ENCODE data around the gene TEAD1. TPM values are rescaled to one million over a fixed set of nuclear protein-coding genes. Genes with fewer than 3 reads are reported as not detected.

TEAD1 gene
- polyA plus RNA-seq, 1 donor (not counting 4 experiments of a cell fraction or from before 2014, with no cell fraction given) = 32.7 TPM

- no peaks in the 10 kb centered on the region for H4K20me1 ChIP-seq (ENCODE audit: control insufficient read depth, extremely low read depth, insufficient read depth, low read length)
- dilution Hi-C loops (cut with MboI; ENCODE audit: extremely low pct_ligation_motif_present, low sequenced_read_pairs) = no loop called here
- DNase-seq (ENCODE audit: low read depth, low spot score) (no peak), FAIRE-seq (no peak)
- no peaks in the 10 kb centered on the region for H3K27me3 ChIP-seq (ENCODE audit: control insufficient read depth, extremely low read depth, insufficient read depth, low read length)
- H3K9me1 ChIP-seq (ENCODE audit: control insufficient read depth, extremely low read depth, insufficient read depth, low read length) = peaks cover 6% of the 10 kb centered on the region
- no peak overlapping the region for H3K4me3 ChIP-seq (ENCODE audit: control insufficient read depth in 2 of 3, extremely low read depth in 1 of 3, insufficient read depth in 2 of 3, low read depth in 1 of 3, low read length in 3 of 3)
- no peak overlapping the region for H3K27ac ChIP-seq (ENCODE audit: control insufficient read depth, insufficient read depth, low read length)
- no peak overlapping the region for H3K4me2 ChIP-seq (ENCODE audit: control insufficient read depth, extremely low read depth, insufficient read depth, low read depth, low read length)
- H3K36me3 ChIP-seq (ENCODE audit: control insufficient read depth in 2 of 2, extremely low read depth in 1 of 2, insufficient read depth in 2 of 2, low read length in 2 of 2) = peaks cover 0 to 4% of the 10 kb centered on the region in 2 experiments
- no peaks in the 10 kb centered on the region for H3K9me3 ChIP-seq (ENCODE audit: control insufficient read depth, low read depth, low read length)
- peaks cover 26% of the 10 kb centered on the region for H3K4me1 ChIP-seq (ENCODE audit: control insufficient read depth, extremely low read depth, insufficient read depth, low read length)
- TF ChIP-seq CTCF (optimal IDR thresholded peaks at IDR 0.05 in 1 of 3, IDR thresholded peaks at IDR 0.05 in 1 of 3, conservative IDR thresholded peaks at IDR 0.05 in 1 of 3; ENCODE audit: extremely low read depth in 1 of 3, insufficient read depth in 2 of 3, low read length in 3 of 3) = no peak
- TF ChIP-seq EZH2 (IDR thresholded peaks at IDR 0.05; ENCODE audit: low read length) = no peak
- H2AFZ ChIP-seq (ENCODE audit: control insufficient read depth, low read length) = no peak overlapping the region
- H3K9ac ChIP-seq (ENCODE audit: control insufficient read depth, extremely low read depth, insufficient read depth, low read length) = no peak overlapping the region
- peaks cover 79% of the 10 kb centered on the region for H3K79me2 ChIP-seq (ENCODE audit: control insufficient read depth, insufficient read depth, low read length)
Measured at GRCh38 chr11:12856338-12856737, 182.1 kb downstream of the TEAD1 start.

- Histone ChIP-seq H3K4me3 (ENCODE audit: control insufficient read depth in 2 of 3, extremely low read depth in 1 of 3, insufficient read depth in 2 of 3, low read depth in 1 of 3, low read length in 3 of 3) (no peak overlapping the region), H3K36me3 (ENCODE audit: control insufficient read depth in 2 of 2, extremely low read depth in 1 of 2, insufficient read depth in 2 of 2, low read length in 2 of 2) (peaks cover under 1 to 10% of the 10 kb centered on the region in 2 experiments), H2AFZ (ENCODE audit: control insufficient read depth, low read length) (no peak overlapping the region), H3K4me2 (ENCODE audit: control insufficient read depth, extremely low read depth, insufficient read depth, low read depth, low read length) (no peak overlapping the region), H3K9me1 (ENCODE audit: control insufficient read depth, extremely low read depth, insufficient read depth, low read length) (peaks cover 6% of the 10 kb centered on the region), H3K9ac (ENCODE audit: control insufficient read depth, extremely low read depth, insufficient read depth, low read length) (no peak overlapping the region), H3K79me2 (ENCODE audit: control insufficient read depth, insufficient read depth, low read length) (peaks cover 82% of the 10 kb centered on the region), H4K20me1 (ENCODE audit: control insufficient read depth, extremely low read depth, insufficient read depth, low read length) (no peaks in the 10 kb centered on the region), H3K4me1 (ENCODE audit: control insufficient read depth, extremely low read depth, insufficient read depth, low read length) (peaks cover 18% of the 10 kb centered on the region), H3K27ac (ENCODE audit: control insufficient read depth, insufficient read depth, low read length) (no peak overlapping the region), H3K27me3 (ENCODE audit: control insufficient read depth, extremely low read depth, insufficient read depth, low read length) (no peaks in the 10 kb centered on the region), H3K9me3 (ENCODE audit: control insufficient read depth, low read depth, low read length) (no peaks in the 10 kb centered on the region)
- DNase-seq (ENCODE audit: low read depth, low spot score) (no peak), FAIRE-seq (no peak)
- no peak for TF ChIP-seq CTCF (optimal IDR thresholded peaks at IDR 0.05 in 1 of 3, IDR thresholded peaks at IDR 0.05 in 1 of 3, conservative IDR thresholded peaks at IDR 0.05 in 1 of 3; ENCODE audit: extremely low read depth in 1 of 3, insufficient read depth in 2 of 3, low read length in 3 of 3)
- TF ChIP-seq EZH2 (IDR thresholded peaks at IDR 0.05; ENCODE audit: low read length) = no peak
- dilution Hi-C loops (cut with MboI; ENCODE audit: extremely low pct_ligation_motif_present, low sequenced_read_pairs) = no loop called here
Measured at GRCh38 chr11:12857572-12857971, 183.4 kb downstream of the TEAD1 start.
